Gastrocnemius medialis (tissue), 4 donors: ENCODE data around the gene ARHGEF33. TPM values are rescaled to one million over a fixed set of nuclear protein-coding genes. Genes with fewer than 3 reads are reported as not detected.

ENCODE experiments used
- ATAC-seq, 2 donors: fragments of 150-250 bp; one replicate each; pipeline ENCODE4 v1.9.1; 2016
- DNase-seq, 2 donors: peaks; one replicate each; pipeline ENCODE4 v3.0.0-alpha.2; 2019
- H3K27ac ChIP-seq, 4 donors: fragments of 200-600 bp; sonication (generic); 1 replicate in 1 of 4; 2 replicates in 3 of 4; pipeline ENCODE4 v1.5.1; 2016 to 2018; ENCODE audit warnings: mild to moderate bottlenecking in 2 of 4, moderate library complexity in 1 of 4
- H3K27me3 ChIP-seq, 3 donors: fragments of 200-600 bp; sonication (generic) in 2 of 3; 1 replicate in 1 of 3; 2 replicates in 2 of 3; pipeline versions ENCODE4 v1.5.1 to v1.6.0; 2016 to 2019; ENCODE audit warnings: mild to moderate bottlenecking in 1 of 3, moderate library complexity in 1 of 3
- H3K36me3 ChIP-seq, 2 donors: fragments of 200-600 bp; sonication (generic) in 1 of 2; one replicate each; pipeline ENCODE4 v1.5.1; 2017 to 2018
- H3K4me1 ChIP-seq, 2 donors: fragments of 200-600 bp; sonication (generic) in 1 of 2; one replicate each; pipeline ENCODE4 v1.5.1; 2016 to 2017; ENCODE audit warnings: mild to moderate bottlenecking in 2 of 2
- H3K4me3 ChIP-seq, 4 donors: fragments of 200-600 bp; sonication (generic) in 3 of 4; 1 replicate in 1 of 4; 2 replicates in 3 of 4; pipeline ENCODE4 v1.5.1; 2016 to 2019; ENCODE audit warnings: mild to moderate bottlenecking in 2 of 4
- H3K9me3 ChIP-seq, 3 donors: fragments of 200-600 bp; sonication (generic) in 2 of 3; 1 replicate in 1 of 3; 2 replicates in 2 of 3; pipeline ENCODE4 v1.5.1; 2016 to 2019
- POLR2A ChIP-seq, 2 donors: fragments of 450-650 bp; IDR thresholded peaks; one replicate each; pipeline ENCODE4 v1.6.1; 2017; ENCODE audit warnings: antibody characterized with exemption in 2 of 2, mild to moderate bottlenecking in 2 of 2, moderate library complexity in 2 of 2
- in situ Hi-C, 4 donors: fragments of 200-750 bp; cut with MboI; loops; one replicate each; pipeline versions ENCODE4 v1.15.0 to v1.8.0; 2017; ENCODE audit warnings: low sequenced_read_pairs in 4 of 4
- intact Hi-C: fragments of 100-400 bp; cut with DNase I; formaldehyde crosslinking; loops from one replicate; pipeline ENCODE4 v1.15.1; 2023; ENCODE audit warnings: low total_unique reads
- total RNA-seq, 4 donors: library from RNA; depleted of rRNA; stranded (reverse); fragments of >200 nt; gene quantifications; one replicate each; pipeline versions ENCODE4 v1.1.0 to v1.2.3, GENCODE V29; 2016
- TF ChIP-seq, protein P1 (sequence below), 5 experiments: fragments of 450-650 bp in 3 of 5; fragments of 200-600 bp in 2 of 5; sonication (generic) in 2 of 5; IDR thresholded peaks in 4 of 5; conservative IDR thresholded peaks in 1 of 5; 1 replicate in 4 of 5; 2 replicates in 1 of 5; pipeline ENCODE4 v1.5.1; 2016 to 2019; ENCODE audit warnings: antibody characterized with exemption in 5 of 5, mild to moderate bottlenecking in 3 of 5, moderate library complexity in 3 of 5

ARHGEF33 gene
- 1 to 10 TPM in 1 of 4 donors, under 1 TPM in 2, not detected in 1; 0.07 to 4.5 (median 0.52) TPM for total RNA-seq

DNA sequence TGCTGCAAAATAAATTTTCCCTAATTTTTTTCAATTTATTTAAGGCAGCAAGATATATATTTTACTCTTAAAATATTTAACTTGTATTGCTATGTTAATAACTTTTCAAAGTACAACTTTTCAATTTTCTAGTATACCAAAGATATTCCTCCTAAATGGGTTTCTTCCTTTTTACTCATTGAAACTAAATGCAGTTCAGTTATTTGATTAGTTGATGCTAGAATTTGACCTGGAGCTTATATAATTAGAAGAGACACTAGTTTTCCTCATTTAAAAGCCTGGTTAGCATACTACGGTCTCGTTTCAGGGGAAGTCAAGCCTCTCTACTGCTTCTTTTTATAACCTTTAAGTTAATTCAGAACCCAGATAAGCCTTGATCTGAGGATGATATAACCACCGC is at the start of gene ARHGEF33:
TSS of gene ARHGEF33 (plus strand) at position 301 of the 400 bp plus-strand sequence. CDS start 29,573 bp downstream, outside the sequence.
- no peaks in the 10 kb centered on the region for H3K9me3 ChIP-seq
- in situ Hi-C loops (no loop called here), intact Hi-C loops (no loop called here)
- TF ChIP-seq, protein P1, sequence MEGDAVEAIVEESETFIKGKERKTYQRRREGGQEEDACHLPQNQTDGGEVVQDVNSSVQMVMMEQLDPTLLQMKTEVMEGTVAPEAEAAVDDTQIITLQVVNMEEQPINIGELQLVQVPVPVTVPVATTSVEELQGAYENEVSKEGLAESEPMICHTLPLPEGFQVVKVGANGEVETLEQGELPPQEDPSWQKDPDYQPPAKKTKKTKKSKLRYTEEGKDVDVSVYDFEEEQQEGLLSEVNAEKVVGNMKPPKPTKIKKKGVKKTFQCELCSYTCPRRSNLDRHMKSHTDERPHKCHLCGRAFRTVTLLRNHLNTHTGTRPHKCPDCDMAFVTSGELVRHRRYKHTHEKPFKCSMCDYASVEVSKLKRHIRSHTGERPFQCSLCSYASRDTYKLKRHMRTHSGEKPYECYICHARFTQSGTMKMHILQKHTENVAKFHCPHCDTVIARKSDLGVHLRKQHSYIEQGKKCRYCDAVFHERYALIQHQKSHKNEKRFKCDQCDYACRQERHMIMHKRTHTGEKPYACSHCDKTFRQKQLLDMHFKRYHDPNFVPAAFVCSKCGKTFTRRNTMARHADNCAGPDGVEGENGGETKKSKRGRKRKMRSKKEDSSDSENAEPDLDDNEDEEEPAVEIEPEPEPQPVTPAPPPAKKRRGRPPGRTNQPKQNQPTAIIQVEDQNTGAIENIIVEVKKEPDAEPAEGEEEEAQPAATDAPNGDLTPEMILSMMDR (IDR thresholded peaks at IDR 0.05 in 4 of 5, conservative IDR thresholded peaks at IDR 0.05 in 1 of 5): no peak
- TF ChIP-seq POLR2A (IDR thresholded peaks at IDR 0.05): no peak
- H3K4me3 ChIP-seq: no peak within 1 kb of the TSS
- no peaks in the 10 kb centered on the region for H3K27me3 ChIP-seq
- H3K27ac ChIP-seq: no peak within 1 kb of the TSS
- H3K36me3 ChIP-seq: no peaks in the 10 kb centered on the region
- H3K4me1 ChIP-seq: peaks cover 0 to 10% of the 10 kb centered on the region in 2 donors
- no peak for ATAC-seq
- DNase-seq: no peak

- no peak for ATAC-seq
- TF ChIP-seq POLR2A (IDR thresholded peaks at IDR 0.05): no peak
- TF ChIP-seq, protein P1 (IDR thresholded peaks at IDR 0.05 in 4 of 5, conservative IDR thresholded peaks at IDR 0.05 in 1 of 5): no peak
These were observed 39.6 kb upstream of the ARHGEF33 start for GRCh38 chr2:38850045-38850444.

DNA sequence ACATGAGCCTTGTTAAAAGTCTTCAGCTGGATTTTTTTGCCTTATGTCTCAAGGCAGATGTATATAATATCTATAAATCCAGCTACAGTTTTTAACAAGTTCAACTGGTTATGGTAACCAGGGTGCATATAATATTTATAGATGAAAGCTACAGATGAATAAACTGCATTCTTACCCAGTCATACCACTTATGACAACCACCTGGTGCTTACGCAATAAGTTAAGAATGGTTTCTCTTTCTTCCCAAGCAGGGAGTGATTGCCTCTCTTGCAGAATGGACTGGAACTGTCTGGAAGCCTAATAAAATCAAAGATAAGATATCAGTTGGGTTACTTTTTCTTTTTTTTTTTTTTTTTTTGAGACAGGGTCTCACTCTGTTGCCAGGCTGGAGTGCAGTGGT is 33.5 kb upstream of the ARHGEF33 start:
- no peak overlapping the region for H3K27ac ChIP-seq
- H3K9me3 ChIP-seq: no peaks in the 10 kb centered on the region
- TF ChIP-seq POLR2A (IDR thresholded peaks at IDR 0.05): no peak
- TF ChIP-seq, protein P1 (IDR thresholded peaks at IDR 0.05 in 4 of 5, conservative IDR thresholded peaks at IDR 0.05 in 1 of 5): no peak
- in situ Hi-C loops: no loop called here
- peaks cover 4 to 90% of the 10 kb centered on the region in 2 donors for H3K36me3 ChIP-seq
- DNase-seq: no peak
- intact Hi-C loops: no loop called here
- H3K27me3 ChIP-seq: no peaks in the 10 kb centered on the region
- no peak overlapping the region for H3K4me3 ChIP-seq
- H3K4me1 ChIP-seq: no peaks in the 10 kb centered on the region
- ATAC-seq: no peak

More at GRCh38 chr2:38850045-38850444, 39.6 kb upstream of the ARHGEF33 start:
- H3K9me3 ChIP-seq: no peaks in the 10 kb centered on the region
- H3K4me1 ChIP-seq: no peaks in the 10 kb centered on the region
- in situ Hi-C loops: no loop called here
- H3K36me3 ChIP-seq: peaks cover 0 to 56% of the 10 kb centered on the region in 2 donors
- H3K4me3 ChIP-seq: no peak overlapping the region
- intact Hi-C loops: no loop called here
- no peak for DNase-seq
- H3K27me3 ChIP-seq: no peaks in the 10 kb centered on the region
- no peak overlapping the region for H3K27ac ChIP-seq

- no peaks in the 10 kb centered on the region for H3K9me3 ChIP-seq
- no peaks in the 10 kb centered on the region for H3K4me1 ChIP-seq
- in situ Hi-C loops: no loop called here
- H3K27me3 ChIP-seq: no peaks in the 10 kb centered on the region
- H3K36me3 ChIP-seq: peaks cover 7 to 60% of the 10 kb centered on the region in 2 donors
- ATAC-seq (no peak), DNase-seq (no peak)
- TF ChIP-seq, protein P1 (IDR thresholded peaks at IDR 0.05 in 4 of 5, conservative IDR thresholded peaks at IDR 0.05 in 1 of 5): no peak
- no peak for TF ChIP-seq POLR2A (IDR thresholded peaks at IDR 0.05)
- H3K4me3 ChIP-seq: no peak overlapping the region
- intact Hi-C loops: no loop called here
- no peak overlapping the region for H3K27ac ChIP-seq
These were observed 27.2 kb upstream of the ARHGEF33 start for GRCh38 chr2:38862476-38862875.
